Adipose tissue (tissue), 3 donors: Measurements from ENCODE around the gene RPS6KA5. TPM values are rescaled to one million over a fixed set of nuclear protein-coding genes. Genes with fewer than 3 reads are reported as not detected.
"Not testable (repeated sequence)": the region's sequence is repeated elsewhere in the genome, so short reads cannot be mapped to it uniquely, and the experiment has no call there.

ENCODE experiments used
- H3K27ac ChIP-seq: one replicate; pipeline ENCODE4 v1.5.1; 2013; ENCODE audit warnings: low read depth, low read length
- WGBS, 3 donors: extraction: QIAGEN DNeasy Blood & Tissue Kit; methylation state at CpG; one replicate each; pipeline ENCODE4 v1.1.7; 2013; 5-methylcytosine and 5-hydroxymethylcytosine counted together
- polyA plus RNA-seq, 3 donors: library from polyadenylated mRNA; stranded (reverse); fragments of 200-250 nt; gene quantifications; one replicate each; pipeline ENCODE4 v1.2.3, GENCODE V29; 2013
- donor health status: healthy with polysubstance abuse.
- donor health status: Bipolar disorder and iron deficiency.
- donor health status: healthy.

RPS6KA5 gene
- polyA plus RNA-seq, 3 donors: 1.0 to 2.8 (median 1.8) TPM

DNA sequence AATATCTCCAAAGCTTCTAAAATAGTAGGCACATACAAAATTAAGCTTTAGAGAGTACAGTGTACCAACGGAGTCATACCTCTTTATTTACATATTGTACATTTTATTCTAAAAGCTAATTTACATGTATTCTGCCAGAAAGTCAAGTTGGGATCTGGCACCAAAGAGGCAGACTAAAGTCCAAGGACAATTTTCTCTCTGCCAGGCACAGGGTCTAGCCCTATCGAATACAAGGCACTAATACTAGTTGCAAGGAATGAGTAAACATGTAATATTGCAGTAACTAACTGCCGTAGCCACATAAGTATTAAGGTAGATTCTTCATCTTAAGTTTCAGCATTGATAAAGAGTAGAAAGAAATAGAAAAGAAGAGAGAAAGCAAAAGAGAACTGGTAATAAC is 93.9 kb downstream of the RPS6KA5 start:
- WGBS, 3 donors: 50 to 98% (median 97%) methylated on average over 3 of the region's 3 CpGs
- no peak overlapping the region for H3K27ac ChIP-seq

DNA sequence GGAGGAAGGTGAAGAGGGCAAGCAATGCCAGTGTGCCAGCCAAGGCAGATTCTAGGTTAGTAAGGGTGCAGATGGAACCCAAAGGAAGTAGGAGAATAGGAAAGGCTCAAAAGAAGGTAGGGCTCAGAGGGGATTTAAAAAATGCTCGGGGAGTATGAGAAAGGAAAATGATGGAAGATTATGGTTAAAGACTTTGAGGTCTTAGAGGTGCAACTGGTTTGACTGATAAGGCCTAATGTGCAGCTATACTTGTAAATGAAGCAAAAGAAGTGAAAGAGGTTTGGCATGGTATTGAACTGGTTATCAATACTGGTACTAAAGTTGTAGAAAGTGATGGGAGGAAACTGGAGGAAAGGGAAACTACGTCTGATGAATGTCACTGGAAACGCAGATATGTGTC is 94.7 kb downstream of the RPS6KA5 start:
- 91 to 93% (median 91%) methylated on average over 3 of the region's 3 CpGs for WGBS, 3 donors
- no peak overlapping the region for H3K27ac ChIP-seq

DNA sequence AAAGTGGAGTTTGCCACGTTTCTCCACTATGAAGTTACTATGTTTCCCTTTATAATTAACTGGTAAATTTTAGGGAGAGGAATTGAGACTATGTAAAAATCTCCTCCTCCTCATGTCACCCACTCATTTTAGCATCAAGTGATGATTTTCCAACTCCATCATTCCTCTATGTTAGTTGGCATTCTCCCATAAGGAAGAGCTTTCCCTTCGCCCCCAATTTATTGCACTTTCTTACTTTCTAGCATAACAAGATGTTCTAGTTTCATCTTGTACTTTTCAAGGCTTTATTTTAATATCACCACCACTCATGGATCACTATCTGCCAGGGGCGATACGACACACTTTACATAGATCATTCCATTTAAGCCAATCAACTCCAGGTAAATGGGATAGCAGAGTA is 97.1 kb downstream of the RPS6KA5 start:
- 90 to 96% (median 95%) methylated on average over 4 of the region's 4 CpGs for WGBS, 3 donors
- no peak overlapping the region for H3K27ac ChIP-seq

DNA sequence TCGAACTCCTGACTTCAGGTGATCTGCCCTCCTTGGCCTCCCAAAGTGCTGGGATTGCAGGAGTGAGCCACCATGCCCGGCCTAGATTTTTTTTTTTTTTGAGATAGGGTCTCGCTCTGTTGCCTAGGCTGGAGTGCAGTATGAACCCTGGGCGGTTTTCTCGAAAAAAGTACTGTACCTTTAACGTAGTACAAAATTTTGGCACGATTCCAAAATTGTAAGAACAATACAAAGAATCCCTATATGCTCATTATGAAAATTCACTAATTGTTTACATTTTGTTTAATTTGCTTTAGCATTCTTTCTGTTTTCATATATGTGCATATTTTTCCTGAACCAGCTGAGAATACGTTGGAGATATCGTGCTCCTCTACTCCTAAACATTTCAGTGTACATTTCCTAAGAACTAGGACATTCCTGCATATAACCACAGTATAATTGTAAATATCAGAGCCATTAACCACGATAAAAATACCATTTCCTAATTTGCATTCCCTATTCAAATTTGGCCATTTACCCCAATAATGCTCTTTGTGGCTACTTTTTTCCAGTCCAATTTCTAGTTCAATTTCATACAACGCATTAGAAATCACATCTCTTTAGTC is 97.8 kb downstream of the RPS6KA5 start:
- WGBS, 3 donors: 87 to 91% (median 90%) methylated on average over 11 of the region's 11 CpGs
- H3K27ac ChIP-seq: no peak overlapping the region

DNA sequence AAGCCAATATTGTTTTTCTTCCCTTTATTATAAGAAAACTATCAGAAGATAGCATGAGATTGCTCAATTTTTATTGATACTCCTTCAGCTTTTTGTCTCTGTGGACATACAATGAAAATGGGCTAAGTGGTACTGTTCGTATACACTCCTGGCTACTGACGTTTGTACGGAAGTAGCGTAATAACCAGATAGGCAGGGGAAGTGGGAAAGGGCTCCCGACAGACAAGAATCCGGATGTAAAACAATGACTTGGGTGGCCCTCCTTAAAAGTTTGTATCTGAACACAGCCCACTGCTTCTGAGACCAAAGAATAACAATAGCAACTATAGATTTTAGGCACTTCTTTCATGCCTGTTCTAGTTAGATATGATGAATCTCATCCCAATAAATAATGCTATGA is 99.6 kb downstream of the RPS6KA5 start:
- no peak overlapping the region for H3K27ac ChIP-seq
- 74 to 94% (median 82%) methylated on average over 6 of the region's 6 CpGs for WGBS, 3 donors

DNA sequence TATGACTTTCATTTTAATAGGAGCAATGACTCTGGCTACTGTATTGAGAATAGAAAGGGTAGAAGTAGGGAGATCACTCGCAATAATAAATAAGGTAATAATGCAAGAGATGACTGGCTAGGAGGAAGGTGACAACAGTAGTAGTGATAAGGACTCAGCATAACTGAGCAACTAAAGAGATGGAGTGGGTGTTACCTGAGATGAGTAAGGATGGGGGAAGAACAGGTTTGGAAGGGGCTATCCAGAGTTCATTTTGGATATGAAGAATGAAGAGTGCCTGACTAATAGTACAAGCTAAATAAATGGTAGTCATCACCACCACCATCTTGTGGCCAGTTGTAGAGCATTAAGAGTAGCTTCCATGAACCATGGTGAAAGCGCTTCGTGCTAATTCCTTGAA is 101.1 kb downstream of the RPS6KA5 start:
- no peak overlapping the region for H3K27ac ChIP-seq
- WGBS, 3 donors: 95 to 99% (median 98%) methylated on average over 3 of the region's 3 CpGs

DNA sequence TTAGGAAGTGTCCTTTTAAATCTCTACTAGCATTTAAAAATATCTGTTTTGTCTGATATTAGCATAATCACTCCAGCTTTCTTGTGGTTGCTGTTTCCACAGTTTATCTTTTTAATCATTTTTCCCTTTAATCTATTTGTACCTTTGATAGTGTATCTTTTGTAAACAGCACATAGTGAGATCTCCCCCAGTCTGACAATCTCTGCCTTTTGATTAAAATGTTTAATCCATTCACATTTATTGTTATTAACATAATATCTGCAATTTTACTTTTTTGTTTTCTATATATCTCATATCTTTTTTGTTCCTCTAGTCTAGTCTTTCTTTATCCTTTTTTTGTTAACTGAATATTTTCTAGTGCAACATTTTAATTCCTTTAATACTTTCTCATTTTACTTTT is 104.2 kb downstream of the RPS6KA5 start:
- no peak overlapping the region for H3K27ac ChIP-seq

DNA sequence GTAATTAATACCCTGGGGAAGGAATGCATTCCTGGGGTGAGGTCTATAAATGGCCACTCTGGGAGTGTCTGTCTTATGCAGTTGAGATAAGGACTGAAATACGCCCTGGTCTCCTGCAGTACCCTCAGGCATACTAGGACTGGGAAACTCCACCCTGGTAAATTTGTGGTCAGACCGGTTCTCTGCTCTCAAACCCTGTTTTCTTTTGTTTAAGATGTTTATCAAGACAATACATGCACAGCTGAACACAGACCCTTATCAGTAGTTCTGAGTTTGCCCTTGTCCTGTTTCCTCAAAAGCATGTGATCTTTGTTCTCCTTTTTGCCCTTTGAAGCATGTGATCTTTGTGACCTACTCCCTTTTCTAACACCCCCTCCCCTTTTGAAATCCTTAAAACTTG is 106.8 kb downstream of the RPS6KA5 start:
- 66 to 79% (median 75%) methylated on average over 2 of the region's 2 CpGs for WGBS, 3 donors

DNA sequence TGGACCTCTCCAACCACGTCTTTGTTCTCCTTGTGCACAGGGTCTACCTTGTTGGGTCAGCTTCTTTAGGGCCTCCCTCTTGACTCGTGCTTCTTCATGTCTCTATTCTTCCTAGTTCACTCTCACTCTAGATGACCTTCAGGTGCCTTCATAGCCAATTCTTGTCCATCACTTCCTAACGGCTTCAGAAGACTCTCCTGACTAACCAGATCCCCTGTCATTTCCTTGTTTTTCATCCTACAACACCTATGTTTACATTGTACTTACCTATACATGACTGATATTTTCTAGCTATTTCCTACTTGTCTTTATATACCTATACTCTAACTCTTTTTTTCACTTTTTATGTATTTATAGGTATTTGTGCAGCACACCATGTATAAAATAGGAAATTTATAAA is 117.1 kb downstream of the RPS6KA5 start:
- H3K27ac ChIP-seq: no peak overlapping the region
- 92 to 94% (median 93%) methylated on average over 3 of the region's 3 CpGs for WGBS, 3 donors

More for the DNA sequence above, 106.8 kb downstream of the RPS6KA5 start:
- H3K27ac ChIP-seq: not testable (repeated sequence)

DNA sequence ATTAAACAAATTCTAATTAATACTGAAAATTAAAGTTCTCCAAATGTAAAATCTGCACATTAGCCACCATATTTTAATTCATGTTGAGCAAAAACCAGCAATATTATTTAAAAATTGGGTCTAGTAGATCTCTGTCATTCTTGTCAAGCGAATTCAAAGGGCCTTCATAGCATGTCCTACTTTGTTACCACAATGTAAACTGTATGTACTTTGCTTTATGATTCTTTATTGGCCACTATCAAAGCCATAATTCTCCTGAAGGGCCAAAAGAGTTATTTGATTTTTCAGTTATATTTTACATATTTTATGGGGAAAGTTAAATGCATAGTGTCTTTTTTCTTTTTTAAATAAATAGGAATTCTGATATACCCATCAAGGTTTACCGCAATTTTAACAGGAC is 117.9 kb downstream of the RPS6KA5 start:
- no peak overlapping the region for H3K27ac ChIP-seq
- WGBS, 3 donors: 94 to 99% (median 98%) methylated on average over 2 of the region's 2 CpGs

DNA sequence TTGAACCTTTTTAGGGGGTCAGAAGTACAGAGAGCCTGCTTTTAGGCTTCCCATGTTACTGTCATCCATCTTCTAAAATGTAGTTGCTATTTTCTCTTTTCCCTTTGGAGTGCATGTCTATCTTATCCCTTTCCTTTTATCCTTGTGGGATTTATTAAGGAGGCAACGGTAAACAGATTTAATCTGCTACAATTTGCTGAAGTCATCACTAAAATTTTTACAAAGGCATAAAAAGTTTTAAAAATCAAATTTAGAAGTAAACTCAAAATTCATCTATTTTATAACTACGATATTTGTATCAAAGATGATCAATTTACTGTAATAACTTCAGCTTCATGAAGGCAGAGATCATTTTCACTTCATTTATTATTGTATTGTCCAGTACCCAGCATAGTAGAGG is 118.7 kb downstream of the RPS6KA5 start:
- WGBS, 3 donors: 93 to 97% (median 94%) methylated on average over 2 of the region's 2 CpGs
- no peak overlapping the region for H3K27ac ChIP-seq

DNA sequence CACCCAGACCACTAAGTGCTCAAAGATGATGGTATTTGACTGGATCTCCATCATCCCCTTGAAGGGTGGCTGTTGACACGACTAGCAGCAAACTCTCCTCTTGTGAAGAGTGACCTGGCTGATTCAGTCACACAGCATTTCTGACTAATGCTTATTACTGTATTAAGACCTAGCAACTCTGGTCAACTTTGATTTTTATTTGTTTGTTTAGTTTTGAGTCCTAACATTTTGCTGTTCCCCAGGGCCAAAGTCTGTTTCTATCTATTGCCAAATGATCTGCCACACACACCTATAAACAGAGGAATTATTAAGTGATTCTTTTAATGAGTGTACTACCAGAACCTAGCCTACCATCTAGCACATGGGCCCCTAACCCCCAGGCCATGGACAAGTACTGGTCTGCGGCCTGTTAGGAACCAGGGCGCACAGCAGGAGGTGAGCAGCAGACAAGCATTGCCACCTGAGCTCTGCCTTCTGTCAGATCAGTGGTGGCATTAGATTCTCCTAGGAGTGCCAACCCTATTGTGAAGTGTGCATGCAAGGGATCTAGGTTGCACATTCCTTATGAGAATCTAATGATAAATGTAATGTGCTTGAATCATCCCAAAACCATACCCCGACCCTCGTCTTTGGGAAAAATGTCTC is 120.0 kb downstream of the RPS6KA5 start:
- no peak overlapping the region for H3K27ac ChIP-seq
- 94 to 96% (median 95%) methylated on average over 5 of the region's 5 CpGs for WGBS, 3 donors

DNA sequence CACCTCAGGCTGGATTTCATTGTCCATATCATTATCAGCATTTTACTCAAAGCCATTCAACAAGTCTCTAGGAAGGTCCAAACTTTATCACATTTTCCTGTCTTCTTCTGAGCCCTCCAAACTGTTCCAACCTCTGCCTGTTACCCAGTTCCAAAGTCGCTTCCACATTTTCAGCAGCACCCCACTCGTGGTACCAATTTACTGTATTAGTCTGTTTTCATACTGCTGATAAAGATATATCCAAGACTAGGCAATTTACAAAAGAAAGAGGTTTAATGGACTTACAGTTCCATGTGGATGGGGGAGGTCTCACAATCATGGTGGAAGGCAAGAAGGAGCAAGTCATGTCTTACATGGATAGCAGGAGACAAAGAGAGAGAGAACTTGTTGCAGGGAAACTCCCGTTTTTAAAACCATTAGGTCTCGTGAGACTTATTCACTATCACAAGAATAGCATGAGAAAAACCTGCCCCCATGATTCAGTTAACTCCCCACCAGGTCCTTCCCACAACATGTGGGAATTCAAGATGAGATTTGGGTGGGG is 121.1 kb downstream of the RPS6KA5 start:
- 89 to 95% (median 94%) methylated on average over 4 of the region's 4 CpGs for WGBS, 3 donors
- H3K27ac ChIP-seq: not testable (repeated sequence)

DNA sequence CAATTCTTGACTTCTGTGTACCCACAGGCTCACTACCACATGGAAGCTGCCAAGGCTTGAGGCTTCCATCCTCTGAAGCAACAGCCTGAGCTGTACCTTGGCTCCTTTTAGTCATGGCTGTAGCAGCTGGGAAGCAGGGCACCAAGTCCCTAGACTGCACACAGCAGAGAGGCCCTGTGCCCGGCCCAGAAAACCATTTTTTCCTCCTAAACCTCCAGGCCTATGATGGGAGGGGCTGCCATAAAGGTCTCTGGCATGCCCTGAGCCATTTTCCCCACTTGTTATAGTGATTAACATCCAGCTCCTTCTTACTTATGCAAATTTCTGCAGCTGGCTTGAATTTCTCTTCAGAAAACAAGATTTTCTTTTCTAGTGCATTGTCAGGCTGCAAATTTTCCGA is 121.8 kb downstream of the RPS6KA5 start:
- 84 to 97% (median 91%) methylated on average over 2 of the region's 2 CpGs for WGBS, 3 donors
- H3K27ac ChIP-seq: no peak overlapping the region

DNA sequence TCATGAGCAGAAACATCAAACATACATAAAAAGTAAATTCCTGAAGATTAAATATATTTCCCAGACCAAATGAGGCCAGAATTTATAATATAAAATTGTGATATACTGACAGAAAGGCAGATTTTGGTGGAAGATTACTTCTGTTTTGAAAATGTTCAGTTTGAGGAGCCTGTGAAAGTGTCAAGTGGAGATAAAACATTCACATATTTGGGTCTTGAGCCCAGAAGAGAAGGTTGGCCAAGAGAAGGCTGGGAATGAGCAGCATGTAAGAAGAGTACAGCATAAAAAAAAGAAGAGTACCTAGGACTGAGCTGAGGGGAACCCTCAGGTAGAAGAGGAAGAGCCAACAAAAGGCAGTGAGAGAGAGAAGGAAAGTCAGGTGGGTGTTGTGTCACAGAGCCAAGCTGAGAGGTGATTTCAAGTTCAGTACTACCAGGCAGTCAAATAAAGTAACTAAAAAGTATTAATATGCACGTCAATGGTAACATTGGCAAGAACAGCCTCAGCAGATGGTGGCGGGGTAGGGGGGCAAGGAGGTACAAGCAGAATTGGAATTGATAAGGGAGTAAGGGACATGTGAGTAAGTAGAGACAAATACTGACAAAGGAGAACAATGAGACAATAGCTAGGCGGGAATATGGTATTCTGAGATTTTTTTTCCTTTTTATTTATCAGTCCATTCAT is 123.5 kb downstream of the RPS6KA5 start:
- 93 to 98% (median 98%) methylated on average over 3 of the region's 3 CpGs for WGBS, 3 donors
- H3K27ac ChIP-seq: no peak overlapping the region

DNA sequence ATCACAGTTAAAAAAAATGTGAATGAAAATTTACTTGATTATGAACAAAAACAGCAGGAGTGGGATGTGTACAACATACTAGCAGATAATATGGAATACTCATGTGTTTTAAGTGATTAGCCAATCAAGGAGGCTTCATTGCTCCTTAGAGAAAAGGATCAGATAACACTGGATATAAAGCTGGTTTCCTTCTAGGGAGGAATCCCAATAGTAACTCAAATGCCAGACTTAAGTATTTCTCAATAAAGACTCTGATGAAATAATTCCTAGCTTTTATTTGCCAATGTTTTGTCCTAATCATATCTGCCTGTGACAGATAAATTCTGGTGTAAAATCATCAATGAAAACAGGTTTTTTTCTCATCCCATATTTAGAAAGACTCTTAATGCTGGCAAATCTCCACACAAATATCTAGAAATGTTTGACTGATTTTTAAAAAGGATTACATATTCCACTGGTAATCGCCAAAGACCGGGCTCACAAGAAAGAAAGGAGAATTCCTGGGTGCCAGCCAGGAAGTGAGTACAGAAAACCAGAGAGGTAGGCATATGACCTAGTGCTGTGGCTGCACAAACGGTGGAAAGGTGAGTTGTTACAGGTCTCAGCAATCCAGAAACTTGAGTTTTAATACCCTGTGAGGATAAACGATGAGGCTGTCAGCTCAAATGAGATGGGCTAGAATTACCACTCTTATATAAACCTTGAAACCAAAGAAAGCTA is 135.7 kb downstream of the RPS6KA5 start:
- WGBS, 3 donors: 38 to 66% (median 63%) methylated on average over 4 of the region's 4 CpGs
- H3K27ac ChIP-seq: no peak overlapping the region

DNA sequence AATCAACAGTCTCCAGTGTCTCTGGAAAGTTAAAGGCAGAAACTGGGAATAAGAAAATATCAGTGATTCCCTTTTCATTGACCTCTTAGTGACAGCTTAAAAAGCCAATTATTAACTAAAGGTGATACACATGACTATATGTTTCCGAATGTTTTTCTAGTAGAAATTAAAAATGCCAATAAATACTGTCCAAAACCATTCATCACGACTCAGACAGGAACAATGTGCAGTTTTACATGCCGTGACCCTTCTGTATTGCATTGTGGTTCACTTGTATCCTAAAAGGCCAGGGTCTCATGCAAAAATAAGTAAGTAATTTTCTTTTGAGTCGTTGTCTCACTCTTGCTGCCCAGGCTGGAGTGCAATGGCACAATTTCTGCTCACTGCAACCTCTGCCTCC is 138.3 kb downstream of the RPS6KA5 start:
- no peak overlapping the region for H3K27ac ChIP-seq
- 86 to 97% (median 94%) methylated on average over 4 of the region's 4 CpGs for WGBS, 3 donors

DNA sequence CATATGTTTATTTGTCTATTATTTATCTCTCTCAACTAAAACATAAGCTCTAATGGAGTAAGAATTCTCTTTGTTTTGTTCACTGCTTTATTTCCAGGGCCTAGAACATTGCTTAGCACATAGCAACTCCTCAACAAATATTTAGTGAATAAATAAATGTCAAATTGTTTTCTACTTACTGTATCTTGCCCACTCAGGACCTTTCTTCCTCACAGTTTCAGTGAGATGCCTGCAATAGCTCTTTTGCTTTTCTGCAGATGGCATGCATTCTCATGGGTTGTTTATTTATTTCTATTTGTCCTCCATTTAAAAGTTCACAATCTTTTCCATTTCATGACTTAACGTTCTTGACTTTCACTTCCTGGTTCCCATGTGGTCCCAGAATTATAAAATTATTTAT is 149.3 kb downstream of the RPS6KA5 start:
- 22 to 34% (median 24%) methylated on average over 1 of the region's 1 CpG for WGBS, 3 donors
- no peak overlapping the region for H3K27ac ChIP-seq

DNA sequence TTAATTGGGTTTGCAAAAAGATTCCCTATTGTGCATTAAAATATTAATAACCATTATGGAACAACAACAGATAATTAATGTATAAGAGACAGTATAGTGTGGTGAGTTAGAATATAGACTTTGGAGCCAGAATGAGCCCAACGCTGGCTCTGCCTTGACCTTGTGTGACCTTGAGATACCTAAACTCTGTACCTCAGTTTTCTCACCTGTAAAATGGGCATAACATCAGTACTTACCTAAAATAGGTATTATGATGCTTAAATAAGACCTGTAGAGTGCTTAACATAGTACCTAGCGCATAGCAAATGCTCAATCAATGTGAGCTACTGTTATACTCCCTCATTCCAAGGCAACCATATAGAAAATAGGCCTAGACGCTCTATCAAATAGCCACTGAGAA is 153.3 kb downstream of the RPS6KA5 start:
- no peak overlapping the region for H3K27ac ChIP-seq
- WGBS, 3 donors: 90 to 98% (median 93%) methylated on average over 3 of the region's 3 CpGs
